Measurements from ENCODE around the gene EGLN3.

DNA sequence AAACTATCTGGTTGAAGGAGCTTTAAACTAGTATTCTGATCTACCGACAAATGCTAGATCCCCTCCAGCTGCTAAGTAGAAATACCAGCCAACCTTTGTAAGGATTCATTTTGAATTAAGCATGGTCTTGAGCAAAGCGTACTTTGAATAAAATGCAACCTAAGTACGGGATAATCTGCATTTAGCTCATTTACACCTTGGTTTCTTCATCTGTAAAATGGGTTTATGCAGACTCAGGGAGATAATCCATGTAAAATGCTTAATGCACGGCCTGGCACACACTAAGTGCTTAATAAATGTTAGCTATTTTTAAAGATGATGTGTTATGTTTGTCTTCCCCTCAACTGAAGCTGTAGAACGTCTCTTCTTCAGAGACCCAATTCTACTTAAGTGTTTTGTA lies 15.9 kb downstream of the EGLN3 start:
- TF ChIP-seq, protein P1, sequence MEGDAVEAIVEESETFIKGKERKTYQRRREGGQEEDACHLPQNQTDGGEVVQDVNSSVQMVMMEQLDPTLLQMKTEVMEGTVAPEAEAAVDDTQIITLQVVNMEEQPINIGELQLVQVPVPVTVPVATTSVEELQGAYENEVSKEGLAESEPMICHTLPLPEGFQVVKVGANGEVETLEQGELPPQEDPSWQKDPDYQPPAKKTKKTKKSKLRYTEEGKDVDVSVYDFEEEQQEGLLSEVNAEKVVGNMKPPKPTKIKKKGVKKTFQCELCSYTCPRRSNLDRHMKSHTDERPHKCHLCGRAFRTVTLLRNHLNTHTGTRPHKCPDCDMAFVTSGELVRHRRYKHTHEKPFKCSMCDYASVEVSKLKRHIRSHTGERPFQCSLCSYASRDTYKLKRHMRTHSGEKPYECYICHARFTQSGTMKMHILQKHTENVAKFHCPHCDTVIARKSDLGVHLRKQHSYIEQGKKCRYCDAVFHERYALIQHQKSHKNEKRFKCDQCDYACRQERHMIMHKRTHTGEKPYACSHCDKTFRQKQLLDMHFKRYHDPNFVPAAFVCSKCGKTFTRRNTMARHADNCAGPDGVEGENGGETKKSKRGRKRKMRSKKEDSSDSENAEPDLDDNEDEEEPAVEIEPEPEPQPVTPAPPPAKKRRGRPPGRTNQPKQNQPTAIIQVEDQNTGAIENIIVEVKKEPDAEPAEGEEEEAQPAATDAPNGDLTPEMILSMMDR (IDR thresholded peaks at IDR 0.05), result no peak
- no peak for TF ChIP-seq POLR2A (IDR thresholded peaks at IDR 0.05)
